HUES48 (cell line): ENCODE data around the gene NFKBIA.

ENCODE experiments used
- H3K27ac ChIP-seq: one replicate; pipeline ENCODE4 v1.7.0; 2013; ENCODE audit warnings: low read depth, low read length, inconsistent platforms
- H3K27me3 ChIP-seq: 2 replicates; pipeline ENCODE4 v1.6.1; 2013; ENCODE audit warnings: mild to moderate bottlenecking, low read length; ENCODE audit not compliant: control insufficient read depth, insufficient read depth
- H3K36me3 ChIP-seq: 2 replicates; pipeline ENCODE4 v1.6.1; 2013; ENCODE audit warnings: low read length; ENCODE audit not compliant: control insufficient read depth, insufficient read depth
- H3K4me1 ChIP-seq: 2 replicates; pipeline ENCODE4 v1.6.1; 2013; ENCODE audit warnings: mild to moderate bottlenecking, low read length; ENCODE audit not compliant: control insufficient read depth, insufficient read depth
- H3K4me3 ChIP-seq: 2 replicates; pipeline ENCODE4 v1.5.1; 2013; ENCODE audit warnings: mild to moderate bottlenecking, low read depth, low read length
- H3K9ac ChIP-seq: 2 replicates; pipeline ENCODE4 v1.6.1; 2013; ENCODE audit warnings: mild to moderate bottlenecking, low read depth, low read length, moderate library complexity
- H3K9me3 ChIP-seq: 2 replicates; pipeline ENCODE4 v1.6.1; 2013; ENCODE audit warnings: low read length; ENCODE audit not compliant: control insufficient read depth, insufficient read depth

Gene NFKBIA

DNA sequence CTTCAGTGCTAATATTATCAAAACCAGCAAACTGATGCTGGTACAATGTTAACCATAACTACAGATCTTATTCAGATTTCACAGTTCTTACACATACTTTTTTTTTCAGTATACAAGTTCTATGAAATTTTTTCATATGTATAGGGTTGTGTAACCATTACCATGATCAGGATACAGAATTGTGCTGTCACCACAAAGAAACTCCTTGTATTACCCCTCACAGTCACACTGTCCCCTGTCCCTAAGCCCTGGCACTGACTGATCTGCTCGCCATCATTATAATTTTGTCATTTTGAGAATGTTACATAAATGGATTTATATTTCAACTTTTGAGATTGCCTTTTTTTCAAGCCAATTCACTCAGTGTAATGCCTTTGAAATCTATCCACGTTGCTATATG, 21.3 kb upstream of the NFKBIA start:
- no peak overlapping the region for H3K27ac ChIP-seq
- no peaks in the 10 kb centered on the region for H3K4me1 ChIP-seq
- no peak overlapping the region for H3K4me3 ChIP-seq
- H3K9me3 ChIP-seq, result no peaks in the 10 kb centered on the region
- H3K36me3 ChIP-seq, result no peaks in the 10 kb centered on the region
- H3K9ac ChIP-seq, result no peak overlapping the region
- no peaks in the 10 kb centered on the region for H3K27me3 ChIP-seq

GRCh38 chr14:35423621-35424020, 19.1 kb upstream of the NFKBIA start:
- Histone ChIP-seq H3K36me3 (no peaks in the 10 kb centered on the region), H3K27ac (no peak overlapping the region), H3K27me3 (no peaks in the 10 kb centered on the region), H3K4me1 (no peaks in the 10 kb centered on the region), H3K4me3 (no peak overlapping the region), H3K9me3 (no peaks in the 10 kb centered on the region), H3K9ac (no peak overlapping the region)

DNA sequence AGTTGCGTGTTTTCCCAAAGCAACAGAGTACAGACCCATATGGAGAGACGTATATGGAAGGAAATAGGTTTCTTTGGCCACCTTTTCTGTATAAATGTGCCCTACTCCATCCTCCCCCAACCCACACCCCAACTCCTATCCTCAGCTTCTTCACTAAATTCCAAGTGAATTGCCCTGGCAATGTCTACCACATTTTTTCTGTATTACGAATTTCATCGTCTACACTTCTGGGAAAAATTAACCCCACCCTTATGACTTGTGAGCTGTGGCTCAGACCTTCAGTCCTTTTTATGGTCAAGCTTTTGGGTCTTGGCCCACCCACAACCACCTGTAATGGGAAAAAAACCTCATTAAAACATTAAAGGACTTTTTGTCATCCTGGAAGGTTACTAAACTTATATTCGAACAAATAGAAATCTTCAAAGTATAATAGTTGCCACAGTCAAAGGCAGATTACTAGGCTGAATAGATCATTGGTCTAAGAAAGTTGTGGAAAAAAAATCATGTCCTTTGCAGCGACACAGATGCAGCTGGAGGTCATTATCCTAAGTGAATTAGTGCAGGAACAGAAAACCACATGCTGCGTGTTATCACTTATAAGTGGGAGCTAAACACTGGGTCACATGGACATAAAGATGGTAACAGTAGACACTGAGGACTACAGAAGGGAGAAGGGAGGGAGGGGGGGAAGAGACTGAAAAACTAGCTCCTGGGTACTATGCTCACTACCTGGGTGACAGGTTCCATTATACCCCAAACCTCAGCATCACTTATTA, 15.7 kb upstream of the NFKBIA start:
- H3K27me3 ChIP-seq, result no peaks in the 10 kb centered on the region
- no peaks in the 10 kb centered on the region for H3K9me3 ChIP-seq
- H3K4me3 ChIP-seq, result no peak overlapping the region
- no peak overlapping the region for H3K27ac ChIP-seq
- H3K4me1 ChIP-seq, result 0 out of 2 replicates have a peak, but pooled peaks cover 5% of the 10 kb centered on the region
- no peaks in the 10 kb centered on the region for H3K36me3 ChIP-seq
- no peak overlapping the region for H3K9ac ChIP-seq

- H3K27ac ChIP-seq, result no peak overlapping the region
- H3K4me3 ChIP-seq, result no peak overlapping the region
- no peaks in the 10 kb centered on the region for H3K27me3 ChIP-seq
- H3K9me3 ChIP-seq, result no peaks in the 10 kb centered on the region
- peaks cover 6% of the 10 kb centered on the region; the same call in 1 of the 2 replicates for H3K4me1 ChIP-seq
- H3K9ac ChIP-seq, result no peak overlapping the region
- H3K36me3 ChIP-seq, result no peaks in the 10 kb centered on the region
Measured at GRCh38 chr14:35419429-35419841, 14.9 kb upstream of the NFKBIA start.

DNA sequence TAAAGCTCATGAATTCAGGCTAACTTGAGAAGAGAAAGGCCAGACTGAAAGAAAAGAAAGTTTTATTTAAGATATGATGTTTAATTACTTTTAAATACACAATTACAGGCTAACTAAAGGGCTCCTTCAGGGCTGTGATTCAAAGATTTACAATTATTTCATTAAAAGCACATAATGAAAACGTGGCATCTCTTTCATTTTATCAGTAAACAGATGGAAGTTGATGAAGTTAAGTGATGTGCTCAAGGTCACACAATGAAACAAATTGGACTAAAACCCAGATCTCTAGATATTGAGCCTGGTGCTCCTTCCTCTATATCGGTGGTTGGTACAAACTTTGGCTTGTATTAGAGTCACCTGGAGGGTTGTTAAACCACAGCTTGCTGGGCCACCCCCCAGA, 13.5 kb upstream of the NFKBIA start:
- Histone ChIP-seq H3K9ac (no peak overlapping the region), H3K27ac (no peak overlapping the region), H3K9me3 (no peaks in the 10 kb centered on the region), H3K4me3 (no peak overlapping the region), H3K27me3 (no peaks in the 10 kb centered on the region), H3K4me1 (peaks cover 8% of the 10 kb centered on the region), H3K36me3 (no peaks in the 10 kb centered on the region)

DNA sequence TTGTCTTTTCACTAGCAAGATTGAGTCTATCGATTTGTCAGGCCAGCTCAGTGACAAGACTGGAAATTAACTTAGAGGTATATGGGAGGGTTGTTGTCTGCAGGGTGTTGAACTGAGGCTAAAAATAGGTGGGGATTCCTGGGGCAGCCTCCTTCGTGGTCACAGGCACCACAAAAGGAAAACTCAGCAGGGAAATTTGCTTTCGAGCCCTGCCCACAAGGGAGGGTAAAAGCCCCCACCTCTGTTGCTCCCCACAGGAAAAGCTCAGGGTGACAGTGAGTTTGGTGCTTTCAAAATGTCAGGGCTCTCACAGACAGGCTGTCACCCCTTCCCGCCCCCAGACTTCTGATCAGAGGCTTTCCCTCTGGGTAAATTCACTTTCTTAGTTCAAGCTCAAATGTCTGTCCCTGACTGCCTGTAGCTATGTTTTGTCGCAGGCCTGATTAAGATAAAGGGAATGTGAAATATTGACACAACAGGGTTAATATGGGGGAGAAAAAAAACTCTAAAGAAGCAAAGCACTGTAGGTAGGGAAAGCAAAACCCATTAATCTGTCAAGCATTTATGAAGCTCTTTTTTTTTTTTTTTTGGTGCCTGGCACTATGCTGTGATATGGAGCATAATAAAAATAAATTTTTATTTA, 11.7 kb upstream of the NFKBIA start:
- Histone ChIP-seq H3K4me3 (no peak overlapping the region), H3K9me3 (no peaks in the 10 kb centered on the region), H3K9ac (no peak overlapping the region), H3K27ac (no peak overlapping the region), H3K36me3 (no peaks in the 10 kb centered on the region), H3K4me1 (peaks cover 13% of the 10 kb centered on the region), H3K27me3 (no peaks in the 10 kb centered on the region)

DNA sequence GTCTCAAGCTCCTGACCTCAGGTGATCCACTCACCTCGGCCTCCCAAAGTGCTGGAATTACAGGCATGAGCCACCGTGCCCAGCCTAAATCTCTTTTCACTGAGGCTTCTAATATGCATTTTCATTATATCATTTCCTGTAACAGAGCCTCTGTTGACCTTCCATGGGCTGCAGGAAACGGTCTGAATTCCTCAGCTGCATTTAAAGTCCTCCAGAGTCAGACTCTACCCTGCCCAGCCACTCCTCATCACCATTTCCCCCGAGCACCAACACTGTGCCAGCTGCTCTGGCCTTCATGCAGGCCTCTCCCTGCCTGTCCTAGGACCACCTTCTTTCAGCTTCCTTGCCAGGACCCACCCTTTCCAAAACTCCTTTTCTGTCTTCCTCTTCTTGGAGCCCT, 9.8 kb upstream of the NFKBIA start:
- Histone ChIP-seq H3K36me3 (no peaks in the 10 kb centered on the region), H3K9ac (no peak overlapping the region), H3K4me1 (peaks cover 13% of the 10 kb centered on the region), H3K27ac (no peak overlapping the region), H3K27me3 (no peaks in the 10 kb centered on the region), H3K9me3 (no peaks in the 10 kb centered on the region), H3K4me3 (no peak overlapping the region)

DNA sequence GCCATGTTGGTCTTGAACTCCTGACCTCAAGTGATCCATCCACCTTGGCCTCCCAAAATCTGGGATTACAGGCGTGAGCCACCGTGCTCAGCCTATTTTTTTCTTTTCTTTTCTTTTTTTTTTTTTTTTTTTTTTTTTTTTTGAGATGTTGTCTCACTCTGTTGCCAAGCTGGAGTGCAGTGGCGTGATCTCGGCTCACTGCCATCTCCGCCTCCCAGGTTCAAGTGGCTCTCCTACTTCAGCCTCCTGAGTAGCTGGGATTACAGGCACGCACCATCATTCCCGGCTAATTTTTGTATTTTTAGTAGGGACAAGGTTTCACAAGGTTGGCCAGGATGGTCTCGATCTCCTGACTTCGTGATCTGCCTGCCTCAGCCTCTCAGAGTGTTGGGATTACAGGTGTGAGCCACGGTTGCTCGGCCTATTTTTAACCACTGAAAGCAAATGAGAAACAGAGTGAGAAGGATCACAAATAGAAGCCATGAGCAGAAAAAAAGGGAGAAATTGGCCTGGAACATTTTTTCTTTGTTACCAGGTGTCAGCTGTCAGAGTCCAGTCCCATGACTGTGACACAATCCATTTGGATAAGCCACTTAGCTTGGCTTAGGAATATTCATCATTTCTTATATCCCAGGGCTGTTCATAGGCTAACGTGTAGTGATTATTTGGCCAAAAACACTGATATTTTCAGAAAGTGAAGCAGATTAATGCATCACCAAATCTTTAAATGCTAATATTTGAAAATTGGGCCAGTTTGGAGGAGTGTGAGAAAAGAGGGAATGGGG, 7.9 kb upstream of the NFKBIA start:
- Histone ChIP-seq H3K27me3 (no peaks in the 10 kb centered on the region), H3K4me1 (peaks cover 13% of the 10 kb centered on the region), H3K9ac (no peak overlapping the region), H3K9me3 (no peaks in the 10 kb centered on the region), H3K27ac (no peak overlapping the region), H3K36me3 (no peaks in the 10 kb centered on the region), H3K4me3 (no peak overlapping the region)

GRCh38 chr14:35410858-35411257, 6.3 kb upstream of the NFKBIA start:
- peaks cover 20% of the 10 kb centered on the region for H3K4me1 ChIP-seq
- H3K9ac ChIP-seq, result no peak overlapping the region

GRCh38 chr14:35409595-35409994, 5.0 kb upstream of the NFKBIA start:
- no peaks in the 10 kb centered on the region for H3K36me3 ChIP-seq
- no peaks in the 10 kb centered on the region for H3K9me3 ChIP-seq
- H3K9ac ChIP-seq, result no peak overlapping the region
- peaks cover 25% of the 10 kb centered on the region for H3K4me1 ChIP-seq
- no peak overlapping the region for H3K4me3 ChIP-seq
- no peaks in the 10 kb centered on the region for H3K27me3 ChIP-seq
- no peak overlapping the region for H3K27ac ChIP-seq

More at GRCh38 chr14:35410858-35411257, 6.3 kb upstream of the NFKBIA start:
- H3K27ac ChIP-seq, result no peak overlapping the region
- H3K9me3 ChIP-seq, result no peaks in the 10 kb centered on the region
- no peaks in the 10 kb centered on the region for H3K36me3 ChIP-seq
- H3K27me3 ChIP-seq, result no peaks in the 10 kb centered on the region
- no peak overlapping the region for H3K4me3 ChIP-seq

DNA sequence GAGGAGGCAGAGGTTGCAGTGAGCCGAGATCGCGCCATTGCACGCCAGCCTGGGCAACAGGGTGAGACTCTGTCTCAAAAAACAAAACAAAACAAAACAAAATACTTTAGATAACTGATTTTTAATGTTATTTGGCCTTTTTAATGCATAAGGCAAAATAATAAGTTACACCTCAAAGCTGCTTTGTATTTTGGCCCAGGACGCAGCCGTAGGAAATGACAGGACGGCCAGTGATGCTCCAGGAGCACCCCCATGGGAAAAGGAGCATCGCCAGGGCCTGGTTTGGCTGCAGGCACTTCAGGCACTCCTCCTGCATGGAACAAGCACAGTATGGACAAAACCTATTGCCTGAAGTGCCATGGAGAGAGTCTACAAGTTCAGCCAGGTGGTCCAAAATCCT, 3.5 kb upstream of the NFKBIA start:
- Histone ChIP-seq H3K4me3 (no peak overlapping the region), H3K36me3 (peaks cover 5% of the 10 kb centered on the region), H3K4me1 (peaks cover 28% of the 10 kb centered on the region), H3K9ac (no peak overlapping the region), H3K9me3 (no peaks in the 10 kb centered on the region), H3K27ac (no peak overlapping the region), H3K27me3 (no peaks in the 10 kb centered on the region)
